GM20000 (cell line): Measurements from ENCODE around the gene SNRPA.

ENCODE experiments used
- DNase-seq: peaks from one replicate; pipeline ENCODE4 v3.0.0; 2012; ENCODE audit warnings: low spot score
- CTCF ChIP-seq: IDR thresholded peaks from 2 replicates; pipeline ENCODE4 v1.5.1; 2012; ENCODE audit warnings: mild to moderate bottlenecking, control low read depth; ENCODE audit errors: extremely low read depth, missing control alignments

Gene SNRPA

GRCh38 chr19:40754611-40755247, 3.7 kb downstream of the SNRPA start:
- DNase-seq, result no peak

GRCh38 chr19:40755248-40755624, 4.2 kb downstream of the SNRPA start:
- TF ChIP-seq CTCF, result no peak
- DNase-seq, result no peak

More at GRCh38 chr19:40754611-40755247, 3.7 kb downstream of the SNRPA start:
- TF ChIP-seq CTCF, result no peak

- DNase-seq, result no peak
- TF ChIP-seq CTCF, result no peak
Measured at GRCh38 chr19:40755791-40756190, 4.8 kb downstream of the SNRPA start.

GRCh38 chr19:40756502-40757110, 5.6 kb downstream of the SNRPA start:
- TF ChIP-seq CTCF, result no peak
- no peak for DNase-seq

- TF ChIP-seq CTCF, result no peak
- no peak for DNase-seq
Measured at GRCh38 chr19:40758491-40758890, 7.5 kb downstream of the SNRPA start.

GRCh38 chr19:40759352-40759751, 8.3 kb downstream of the SNRPA start:
- no peak for TF ChIP-seq CTCF

GRCh38 chr19:40762754-40763470, 11.9 kb downstream of the SNRPA start:
- DNase-seq, result no peak
- no peak for TF ChIP-seq CTCF

More at GRCh38 chr19:40759352-40759751, 8.3 kb downstream of the SNRPA start:
- DNase-seq, result no peak
